GM19099 (cell line): ENCODE measurements around the gene MORC3.

Experiments
- POLR2A ChIP-seq: IDR thresholded peaks from 3 replicates; pipeline ENCODE4 v1.6.1; 2011; ENCODE audit warnings: low read depth; ENCODE audit not compliant: insufficient read length; ENCODE audit errors: extremely low read depth

Gene MORC3

GRCh38 chr21:36402339-36402738 lies 82.3 kb downstream of the MORC3 start:
- TF ChIP-seq POLR2A, result no peak

- TF ChIP-seq POLR2A, result no peak
These were observed 83.7 kb downstream of the MORC3 start for GRCh38 chr21:36403713-36404112.

DNA sequence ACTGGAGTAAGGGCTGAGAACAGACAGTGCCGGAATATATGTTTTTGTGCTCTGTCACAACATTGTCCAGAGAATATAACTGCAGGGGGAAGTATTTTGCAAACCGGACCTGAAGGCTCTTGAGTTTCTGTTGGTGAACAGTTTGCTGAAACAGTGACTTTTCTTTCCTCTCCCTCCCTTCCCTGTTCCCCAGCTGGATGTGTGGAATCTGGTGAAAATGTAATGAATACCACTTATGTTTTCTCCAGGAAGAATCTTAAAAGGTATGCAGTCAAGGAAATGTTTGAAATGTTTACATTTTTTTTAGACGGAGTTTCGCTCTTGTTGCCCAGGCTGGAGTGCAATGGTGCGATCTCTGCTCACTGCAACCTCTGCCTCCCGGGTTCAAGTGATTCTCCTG lies 88.6 kb downstream of the MORC3 start:
- no peak for TF ChIP-seq POLR2A

DNA sequence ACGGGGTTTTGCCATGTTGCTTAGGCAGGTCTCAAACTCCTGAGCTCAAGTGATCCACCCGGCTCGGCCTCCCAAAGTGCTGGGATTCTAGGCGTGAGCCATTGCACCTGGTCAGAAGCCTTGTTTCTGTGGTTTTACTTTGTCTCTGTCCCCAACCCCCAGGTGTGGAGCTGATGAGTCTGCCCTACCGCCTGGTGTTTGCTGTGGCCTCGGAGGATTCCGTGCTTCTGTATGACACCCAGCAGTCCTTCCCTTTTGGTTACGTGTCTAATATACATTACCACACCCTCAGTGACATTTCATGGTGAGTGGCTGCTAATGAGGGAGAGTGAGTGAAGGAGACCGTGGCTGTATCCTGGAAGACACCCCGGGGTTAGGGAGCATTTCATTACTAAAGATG lies 91.3 kb downstream of the MORC3 start:
- TF ChIP-seq POLR2A, result no peak

DNA sequence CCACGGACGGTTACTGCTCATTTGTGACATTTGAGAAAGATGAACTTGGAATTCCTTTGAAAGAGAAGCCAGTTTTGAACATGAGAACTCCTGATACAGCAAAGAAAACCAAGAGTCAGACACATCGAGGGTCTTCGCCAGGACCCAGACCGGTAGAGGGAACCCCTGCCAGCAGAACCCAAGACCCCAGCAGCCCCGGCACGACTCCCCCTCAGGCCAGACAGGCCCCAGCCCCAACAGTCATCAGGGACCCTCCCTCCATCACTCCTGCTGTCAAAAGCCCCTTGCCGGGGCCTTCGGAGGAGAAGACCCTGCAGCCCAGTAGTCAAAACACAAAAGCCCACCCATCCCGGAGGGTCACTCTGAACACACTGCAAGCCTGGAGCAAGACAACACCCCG lies 92.9 kb downstream of the MORC3 start:
- no peak for TF ChIP-seq POLR2A

DNA sequence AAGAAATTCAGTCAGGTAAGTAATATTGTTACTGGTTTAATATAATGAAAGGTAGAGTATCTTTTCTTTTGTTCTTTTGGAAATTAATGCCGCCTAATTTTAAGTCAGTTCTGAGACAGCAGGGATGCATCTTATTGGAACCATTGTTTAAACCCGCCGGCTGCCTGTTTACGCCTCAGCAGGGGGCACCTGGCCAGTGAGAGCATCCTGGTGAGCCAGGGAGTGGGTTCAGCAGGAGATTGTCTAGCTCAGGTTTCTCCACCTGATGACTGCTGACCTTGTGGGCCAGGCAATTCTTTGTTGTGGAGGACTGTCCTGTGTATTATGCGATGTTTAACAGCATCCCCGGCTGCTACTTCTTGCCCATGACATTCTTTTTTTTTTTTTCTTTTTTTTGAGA lies 95.4 kb downstream of the MORC3 start:
- TF ChIP-seq POLR2A, result no peak

GRCh38 chr21:36419241-36419640 lies 99.2 kb downstream of the MORC3 start:
- no peak for TF ChIP-seq POLR2A

DNA sequence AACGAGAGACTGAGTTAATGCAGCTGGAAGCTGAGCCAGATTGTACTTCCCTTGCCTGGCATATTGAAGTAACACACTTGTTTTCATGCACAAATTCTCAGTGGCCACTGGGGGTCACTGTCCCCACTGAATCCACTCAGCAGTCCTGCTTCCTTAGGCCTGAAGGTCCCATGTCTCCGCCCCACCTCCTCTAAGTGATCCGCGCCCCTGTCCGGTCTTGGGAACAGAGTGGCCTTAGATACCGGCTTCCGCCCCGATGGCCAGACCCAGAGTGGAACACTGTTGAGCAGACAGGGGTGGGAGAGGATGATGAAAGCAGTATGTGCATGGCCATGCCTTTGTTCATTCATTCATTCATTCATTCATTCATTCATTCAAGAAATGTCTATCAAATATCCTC lies 100.0 kb downstream of the MORC3 start:
- no peak for TF ChIP-seq POLR2A

- TF ChIP-seq POLR2A, result no peak
These were observed 100.8 kb downstream of the MORC3 start for GRCh38 chr21:36420571-36421339.

DNA sequence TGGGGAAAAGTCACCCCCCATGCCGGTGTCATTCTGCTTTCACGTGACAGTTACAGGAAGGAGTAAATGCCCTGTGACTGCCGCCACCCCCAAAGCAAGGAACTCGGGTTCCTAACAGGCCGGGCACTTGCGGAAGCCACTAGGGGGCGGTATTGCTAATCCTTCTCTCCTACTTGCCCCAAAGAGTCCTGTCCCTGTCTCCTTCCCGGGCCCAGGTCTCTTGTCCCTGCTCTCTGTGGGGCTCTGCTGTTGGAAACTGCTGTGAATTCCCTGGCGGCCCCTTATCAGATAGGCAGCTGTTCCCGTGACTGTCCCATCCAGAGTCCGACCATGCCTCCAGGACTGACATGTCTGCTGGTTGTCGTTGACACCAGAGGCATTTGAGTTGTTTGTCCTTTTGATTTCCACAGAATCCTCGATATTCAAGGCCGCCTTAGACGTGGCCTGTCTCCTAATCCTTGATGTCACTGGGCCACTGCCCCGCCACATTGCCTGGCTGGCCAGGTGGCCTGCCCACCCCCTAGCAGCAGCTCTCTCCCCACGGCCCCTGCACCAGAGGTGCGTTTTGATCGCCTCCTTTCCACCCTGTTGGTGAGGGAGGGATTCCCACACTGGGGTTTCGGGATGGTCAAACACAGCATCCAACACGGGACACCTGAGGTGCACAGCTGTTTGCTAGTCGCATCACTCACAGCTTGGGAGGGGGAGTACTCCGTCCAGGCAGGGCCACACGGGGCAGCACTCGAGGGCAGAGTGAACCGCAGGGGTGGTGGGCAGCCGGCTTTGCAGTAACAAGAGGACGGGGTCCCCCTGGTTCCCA lies 102.5 kb downstream of the MORC3 start:
- no peak for TF ChIP-seq POLR2A

GRCh38 chr21:36423771-36424433 lies 103.9 kb downstream of the MORC3 start:
- TF ChIP-seq POLR2A, result no peak

DNA sequence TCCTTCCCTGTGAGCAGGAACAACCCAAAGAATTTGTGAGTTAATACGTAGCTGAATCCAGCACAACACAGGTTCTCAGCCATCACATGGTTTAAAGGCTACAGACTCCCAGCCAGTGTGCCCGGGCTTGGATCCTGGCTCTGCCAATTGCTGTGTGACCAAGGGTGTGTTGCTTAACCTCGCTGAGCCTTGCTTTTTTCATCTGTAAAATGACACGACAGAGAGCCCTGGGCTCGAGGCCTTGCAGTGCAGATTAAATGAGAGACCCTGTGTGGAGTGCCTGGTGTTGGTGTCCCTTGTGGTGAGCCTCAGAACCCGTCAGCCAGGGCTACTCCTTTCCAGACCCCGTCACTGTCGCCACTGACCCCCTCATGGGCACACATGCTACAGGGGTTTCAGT lies 104.6 kb downstream of the MORC3 start:
- TF ChIP-seq POLR2A, result no peak

GRCh38 chr21:36425286-36425685 lies 105.3 kb downstream of the MORC3 start:
- TF ChIP-seq POLR2A, result no peak
